Measurements from ENCODE around the gene PADI6.

PADI6 gene

GRCh38 chr1:17433261-17433660 lies 61.3 kb downstream of the PADI6 start:
- H3K36me3 ChIP-seq (ENCODE audit: control insufficient read depth, insufficient read depth, low read length): peaks cover 23% of the 10 kb centered on the region
- no peak overlapping the region for H3K4me3 ChIP-seq (ENCODE audit: insufficient read depth, low read depth, low read length)
- peaks cover 22% of the 10 kb centered on the region for H3K4me1 ChIP-seq (ENCODE audit: control insufficient read depth, insufficient read depth, low read length)
- no peaks in the 10 kb centered on the region for H3K27me3 ChIP-seq (ENCODE audit: control insufficient read depth, insufficient read depth, low read length, poor library complexity, severe bottlenecking)
- no peak overlapping the region for H3K27ac ChIP-seq (ENCODE audit: insufficient read depth, low read depth, low read length, poor library complexity, severe bottlenecking)
- no peaks in the 10 kb centered on the region for H3K9me3 ChIP-seq (ENCODE audit: control insufficient read depth, low read length)
- WGBS, 2 experiments: 93 to 96% methylated on average over 13 of the region's 13 CpGs

GRCh38 chr1:17434016-17434415 lies 62.0 kb downstream of the PADI6 start:
- H3K9me3 ChIP-seq (ENCODE audit: control insufficient read depth, low read length): no peaks in the 10 kb centered on the region
- no peak overlapping the region for H3K27ac ChIP-seq (ENCODE audit: insufficient read depth, low read depth, low read length, poor library complexity, severe bottlenecking)
- H3K4me1 ChIP-seq (ENCODE audit: control insufficient read depth, insufficient read depth, low read length): peaks cover 22% of the 10 kb centered on the region
- 30 to 43% methylated on average over 3 of the region's 3 CpGs for WGBS, 2 experiments
- H3K36me3 ChIP-seq (ENCODE audit: control insufficient read depth, insufficient read depth, low read length): peaks cover 19% of the 10 kb centered on the region
- no peaks in the 10 kb centered on the region for H3K27me3 ChIP-seq (ENCODE audit: control insufficient read depth, insufficient read depth, low read length, poor library complexity, severe bottlenecking)
- H3K4me3 ChIP-seq (ENCODE audit: insufficient read depth, low read depth, low read length): no peak overlapping the region

GRCh38 chr1:17434601-17435000 lies 62.6 kb downstream of the PADI6 start:
- Histone ChIP-seq H3K27ac (ENCODE audit: insufficient read depth, low read depth, low read length, poor library complexity, severe bottlenecking) (no peak overlapping the region), H3K36me3 (ENCODE audit: control insufficient read depth, insufficient read depth, low read length) (peaks cover 19% of the 10 kb centered on the region), H3K9me3 (ENCODE audit: control insufficient read depth, low read length) (no peaks in the 10 kb centered on the region), H3K4me1 (ENCODE audit: control insufficient read depth, insufficient read depth, low read length) (peaks cover 22% of the 10 kb centered on the region), H3K4me3 (ENCODE audit: insufficient read depth, low read depth, low read length) (no peak overlapping the region), H3K27me3 (ENCODE audit: control insufficient read depth, insufficient read depth, low read length, poor library complexity, severe bottlenecking) (no peaks in the 10 kb centered on the region)
- WGBS, 2 experiments: 76 to 81% methylated on average over 9 of the region's 9 CpGs

GRCh38 chr1:17436380-17437174 lies 64.6 kb downstream of the PADI6 start:
- H3K27ac ChIP-seq (ENCODE audit: insufficient read depth, low read depth, low read length, poor library complexity, severe bottlenecking): no peak overlapping the region

GRCh38 chr1:17437260-17437579 lies 65.2 kb downstream of the PADI6 start:
- Histone ChIP-seq H3K9me3 (ENCODE audit: control insufficient read depth, low read length) (no peaks in the 10 kb centered on the region), H3K27ac (ENCODE audit: insufficient read depth, low read depth, low read length, poor library complexity, severe bottlenecking) (peak overlapping the region; percentile 66), H3K36me3 (ENCODE audit: control insufficient read depth, insufficient read depth, low read length) (peaks cover 15% of the 10 kb centered on the region), H3K27me3 (ENCODE audit: control insufficient read depth, insufficient read depth, low read length, poor library complexity, severe bottlenecking) (peaks cover 26% of the 10 kb centered on the region), H3K4me3 (ENCODE audit: insufficient read depth, low read depth, low read length) (peak overlapping the region; percentile 89), H3K4me1 (ENCODE audit: control insufficient read depth, insufficient read depth, low read length) (peaks cover 27% of the 10 kb centered on the region)
- WGBS, 2 experiments: 1 to 3% methylated on average over 9 of the region's 9 CpGs

More at GRCh38 chr1:17436380-17437174, 64.6 kb downstream of the PADI6 start:
- H3K27me3 ChIP-seq (ENCODE audit: control insufficient read depth, insufficient read depth, low read length, poor library complexity, severe bottlenecking): peaks cover 19% of the 10 kb centered on the region
- H3K36me3 ChIP-seq (ENCODE audit: control insufficient read depth, insufficient read depth, low read length): peaks cover 19% of the 10 kb centered on the region
- WGBS, 2 experiments: 54 to 56% methylated on average over 13 of the region's 13 CpGs
- H3K4me1 ChIP-seq (ENCODE audit: control insufficient read depth, insufficient read depth, low read length): peaks cover 27% of the 10 kb centered on the region
- peak overlapping the region; percentile 89 for H3K4me3 ChIP-seq (ENCODE audit: insufficient read depth, low read depth, low read length)
- no peaks in the 10 kb centered on the region for H3K9me3 ChIP-seq (ENCODE audit: control insufficient read depth, low read length)

- H3K27ac ChIP-seq (ENCODE audit: insufficient read depth, low read depth, low read length, poor library complexity, severe bottlenecking): peak overlapping the region; percentile 93
- H3K4me1 ChIP-seq (ENCODE audit: control insufficient read depth, insufficient read depth, low read length): peaks cover 27% of the 10 kb centered on the region
- H3K9me3 ChIP-seq (ENCODE audit: control insufficient read depth, low read length): no peaks in the 10 kb centered on the region
- peaks cover 10% of the 10 kb centered on the region for H3K36me3 ChIP-seq (ENCODE audit: control insufficient read depth, insufficient read depth, low read length)
- H3K27me3 ChIP-seq (ENCODE audit: control insufficient read depth, insufficient read depth, low read length, poor library complexity, severe bottlenecking): peaks cover 26% of the 10 kb centered on the region
- H3K4me3 ChIP-seq (ENCODE audit: insufficient read depth, low read depth, low read length): peak overlapping the region; percentile 89
- 0% methylated on average over 115 of the region's 115 CpGs for WGBS, 2 experiments
Measured at GRCh38 chr1:17437580-17438317, 65.8 kb downstream of the PADI6 start.

GRCh38 chr1:17438318-17439249 lies 66.6 kb downstream of the PADI6 start:
- Histone ChIP-seq H3K4me3 (ENCODE audit: insufficient read depth, low read depth, low read length) (peak overlapping the region; percentile 89), H3K27ac (ENCODE audit: insufficient read depth, low read depth, low read length, poor library complexity, severe bottlenecking) (peak overlapping the region; percentile 93)

GRCh38 chr1:17439250-17440073 lies 67.5 kb downstream of the PADI6 start, which contains the start of gene RCC2:
Gene RCC2 (minus strand): TSS chr1:17439677. CDS start chr1:17438514, 1,163 bp downstream.
- Histone ChIP-seq H3K4me3 (ENCODE audit: insufficient read depth, low read depth, low read length) (peak within 1 kb of the TSS; percentile 89), H3K4me1 (ENCODE audit: control insufficient read depth, insufficient read depth, low read length) (peaks cover 27% of the 10 kb centered on the region), H3K9me3 (ENCODE audit: control insufficient read depth, low read length) (no peaks in the 10 kb centered on the region), H3K27me3 (ENCODE audit: control insufficient read depth, insufficient read depth, low read length, poor library complexity, severe bottlenecking) (peaks cover 26% of the 10 kb centered on the region), H3K36me3 (ENCODE audit: control insufficient read depth, insufficient read depth, low read length) (no peaks in the 10 kb centered on the region), H3K27ac (ENCODE audit: insufficient read depth, low read depth, low read length, poor library complexity, severe bottlenecking) (peak within 1 kb of the TSS; percentile 93)
- WGBS, 2 experiments: 0% methylated on average over 75 of the region's 75 CpGs

More at GRCh38 chr1:17438318-17439249, 66.6 kb downstream of the PADI6 start:
- Histone ChIP-seq H3K27me3 (ENCODE audit: control insufficient read depth, insufficient read depth, low read length, poor library complexity, severe bottlenecking) (peaks cover 26% of the 10 kb centered on the region), H3K9me3 (ENCODE audit: control insufficient read depth, low read length) (no peaks in the 10 kb centered on the region), H3K4me1 (ENCODE audit: control insufficient read depth, insufficient read depth, low read length) (peaks cover 27% of the 10 kb centered on the region), H3K36me3 (ENCODE audit: control insufficient read depth, insufficient read depth, low read length) (peaks cover 6% of the 10 kb centered on the region)
- WGBS, 2 experiments: 0% methylated on average over 78 of the region's 78 CpGs

GRCh38 chr1:17440074-17440826 lies 68.3 kb downstream of the PADI6 start:
- Histone ChIP-seq H3K9me3 (ENCODE audit: control insufficient read depth, low read length) (no peaks in the 10 kb centered on the region), H3K27ac (ENCODE audit: insufficient read depth, low read depth, low read length, poor library complexity, severe bottlenecking) (no peak overlapping the region)
- WGBS, 2 experiments: 25% methylated on average over 18 of the region's 18 CpGs

More at GRCh38 chr1:17440074-17440826, 68.3 kb downstream of the PADI6 start:
- no peaks in the 10 kb centered on the region for H3K36me3 ChIP-seq (ENCODE audit: control insufficient read depth, insufficient read depth, low read length)
- peaks cover 23% of the 10 kb centered on the region for H3K4me1 ChIP-seq (ENCODE audit: control insufficient read depth, insufficient read depth, low read length)
- peaks cover 26% of the 10 kb centered on the region for H3K27me3 ChIP-seq (ENCODE audit: control insufficient read depth, insufficient read depth, low read length, poor library complexity, severe bottlenecking)
- H3K4me3 ChIP-seq (ENCODE audit: insufficient read depth, low read depth, low read length): peak overlapping the region; percentile 89
